Upper lobe of left lung (tissue), 4 donors: ENCODE data around the gene CYP2W1.

Experiments used
- POLR2A ChIP-seq, 4 donors: fragments of 450-650 bp; IDR thresholded peaks; one replicate each; pipeline ENCODE4 v1.5.1; 2016 to 2017; ENCODE audit warnings: antibody characterized with exemption in 4 of 4, mild to moderate bottlenecking in 2 of 4
- TF ChIP-seq, protein P1 (sequence below), 6 experiments: fragments of 450-650 bp in 4 of 6; fragments of 200-600 bp in 2 of 6; sonication (generic) in 2 of 6; IDR thresholded peaks; one replicate each; pipeline ENCODE4 v1.5.1; 2016 to 2019; ENCODE audit warnings: antibody characterized with exemption in 6 of 6

DNA sequence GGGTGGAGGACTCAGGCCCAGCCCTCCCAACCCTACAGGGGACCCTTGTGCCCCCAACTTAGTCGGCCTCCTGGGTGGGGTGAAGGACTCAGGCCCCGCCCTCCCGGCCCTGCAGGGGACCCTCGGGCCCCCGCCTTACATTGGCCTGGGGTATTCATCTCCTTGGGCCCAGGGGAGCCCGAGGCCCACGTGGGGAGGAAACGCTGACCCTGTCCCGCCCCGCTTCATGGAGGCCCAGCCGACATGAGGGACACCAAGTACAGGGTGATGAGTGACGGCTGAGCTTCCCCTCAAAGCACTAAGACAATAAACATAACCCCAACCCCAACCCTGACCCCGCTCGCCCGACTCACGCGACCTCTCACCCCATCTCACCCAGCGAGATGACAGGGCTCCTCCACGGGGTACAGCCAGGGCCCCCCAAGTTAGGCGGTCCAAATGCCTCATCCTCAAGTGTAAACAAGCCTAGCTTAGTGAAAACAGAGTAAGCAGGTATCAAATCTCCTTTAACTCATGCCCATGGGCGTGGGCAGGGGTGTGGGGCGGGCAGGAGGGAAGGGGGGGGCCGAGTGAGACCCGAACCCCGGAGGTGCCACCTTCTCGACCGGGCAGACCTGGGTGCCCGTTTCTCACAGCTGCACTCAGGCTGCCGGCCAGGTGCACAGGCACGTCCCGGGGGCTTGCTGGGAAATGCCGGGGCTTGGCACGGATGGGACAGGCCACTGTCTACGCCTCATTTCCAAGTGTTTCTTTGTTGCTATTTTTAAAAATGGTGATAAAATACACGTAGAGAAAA lies 8.2 kb downstream of the CYP2W1 start:
- TF ChIP-seq POLR2A (IDR thresholded peaks at IDR 0.05): no peak
- TF ChIP-seq, protein P1, sequence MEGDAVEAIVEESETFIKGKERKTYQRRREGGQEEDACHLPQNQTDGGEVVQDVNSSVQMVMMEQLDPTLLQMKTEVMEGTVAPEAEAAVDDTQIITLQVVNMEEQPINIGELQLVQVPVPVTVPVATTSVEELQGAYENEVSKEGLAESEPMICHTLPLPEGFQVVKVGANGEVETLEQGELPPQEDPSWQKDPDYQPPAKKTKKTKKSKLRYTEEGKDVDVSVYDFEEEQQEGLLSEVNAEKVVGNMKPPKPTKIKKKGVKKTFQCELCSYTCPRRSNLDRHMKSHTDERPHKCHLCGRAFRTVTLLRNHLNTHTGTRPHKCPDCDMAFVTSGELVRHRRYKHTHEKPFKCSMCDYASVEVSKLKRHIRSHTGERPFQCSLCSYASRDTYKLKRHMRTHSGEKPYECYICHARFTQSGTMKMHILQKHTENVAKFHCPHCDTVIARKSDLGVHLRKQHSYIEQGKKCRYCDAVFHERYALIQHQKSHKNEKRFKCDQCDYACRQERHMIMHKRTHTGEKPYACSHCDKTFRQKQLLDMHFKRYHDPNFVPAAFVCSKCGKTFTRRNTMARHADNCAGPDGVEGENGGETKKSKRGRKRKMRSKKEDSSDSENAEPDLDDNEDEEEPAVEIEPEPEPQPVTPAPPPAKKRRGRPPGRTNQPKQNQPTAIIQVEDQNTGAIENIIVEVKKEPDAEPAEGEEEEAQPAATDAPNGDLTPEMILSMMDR (IDR thresholded peaks at IDR 0.05): no peak
